ENCODE results near the gene PERCC1.

Gene PERCC1

GRCh38 chr16:1430759-1431496 lies at the start of gene PERCC1:
Gene PERCC1, plus strand, starts transcription at chr16:1431078. Its CDS starts 1,516 bp downstream, at chr16:1432594.
- no peak for DNase-seq

- no peak for DNase-seq
These were observed 49.1 kb upstream of the PERCC1 start for GRCh38 chr16:1381612-1382406.

GRCh38 chr16:1383556-1383955 lies 47.3 kb upstream of the PERCC1 start:
- DNase-seq: no peak

- DNase-seq: no peak
These were observed 45.6 kb upstream of the PERCC1 start for GRCh38 chr16:1385232-1385631.

- no peak for DNase-seq
These were observed 43.5 kb upstream of the PERCC1 start for GRCh38 chr16:1387331-1387730.

GRCh38 chr16:1389762-1390161 lies 41.1 kb upstream of the PERCC1 start:
- no peak for DNase-seq

GRCh38 chr16:1390239-1390779 lies 40.6 kb upstream of the PERCC1 start:
- no peak for DNase-seq

- DNase-seq: no peak
These were observed 38.1 kb upstream of the PERCC1 start for GRCh38 chr16:1392826-1393225.

- DNase-seq: no peak
These were observed 37.2 kb upstream of the PERCC1 start for GRCh38 chr16:1393613-1394176.

GRCh38 chr16:1394367-1394951 lies 36.4 kb upstream of the PERCC1 start:
- no peak for DNase-seq

GRCh38 chr16:1395444-1396031 lies 35.3 kb upstream of the PERCC1 start:
- DNase-seq: no peak

GRCh38 chr16:1397779-1398178 lies 33.1 kb upstream of the PERCC1 start:
- no peak for DNase-seq

GRCh38 chr16:1398351-1398750 lies 32.5 kb upstream of the PERCC1 start:
- no peak for DNase-seq

- DNase-seq: no peak
These were observed 31.9 kb upstream of the PERCC1 start for GRCh38 chr16:1398826-1399581.

GRCh38 chr16:1401061-1401757 lies 29.7 kb upstream of the PERCC1 start:
- no peak for DNase-seq

- DNase-seq: no peak
These were observed 29.1 kb upstream of the PERCC1 start for GRCh38 chr16:1401758-1402154.

GRCh38 chr16:1403036-1403435 lies 27.8 kb upstream of the PERCC1 start:
- no peak for DNase-seq

GRCh38 chr16:1403733-1404132 lies 27.1 kb upstream of the PERCC1 start:
- DNase-seq: no peak

GRCh38 chr16:1407753-1408152 lies 23.1 kb upstream of the PERCC1 start:
- DNase-seq: no peak

- DNase-seq: peak; percentile 62
These were observed 22.6 kb upstream of the PERCC1 start for GRCh38 chr16:1408171-1408837.

GRCh38 chr16:1412847-1413246 lies 18.0 kb upstream of the PERCC1 start:
- DNase-seq: no peak

Measured in NCI-H1105 treated with DMSO at 0.1 percent for 48 hours (cell line).